Subcutaneous adipose tissue (tissue), 4 donors: ENCODE results near the gene CYP4F12. TPM values are rescaled to one million over a fixed set of nuclear protein-coding genes. Genes with fewer than 3 reads are reported as not detected.

Experiments used
- CTCF ChIP-seq: fragments of 450-650 bp; IDR thresholded peaks from one replicate; pipeline ENCODE4 v1.5.1; 2016; ENCODE audit warnings: low read depth, mild to moderate bottlenecking, control low read depth, antibody characterized with exemption, moderate library complexity
- total RNA-seq, 4 donors: library from RNA; depleted of rRNA; stranded (reverse); fragments of >200 nt; gene quantifications; one replicate each; pipeline ENCODE4 v1.1.0, GENCODE V29; 2016

The CYP4F12 gene
- total RNA-seq, 4 donors from 2014 or later = 5.5 to 21.9 (median 19.1) TPM

DNA sequence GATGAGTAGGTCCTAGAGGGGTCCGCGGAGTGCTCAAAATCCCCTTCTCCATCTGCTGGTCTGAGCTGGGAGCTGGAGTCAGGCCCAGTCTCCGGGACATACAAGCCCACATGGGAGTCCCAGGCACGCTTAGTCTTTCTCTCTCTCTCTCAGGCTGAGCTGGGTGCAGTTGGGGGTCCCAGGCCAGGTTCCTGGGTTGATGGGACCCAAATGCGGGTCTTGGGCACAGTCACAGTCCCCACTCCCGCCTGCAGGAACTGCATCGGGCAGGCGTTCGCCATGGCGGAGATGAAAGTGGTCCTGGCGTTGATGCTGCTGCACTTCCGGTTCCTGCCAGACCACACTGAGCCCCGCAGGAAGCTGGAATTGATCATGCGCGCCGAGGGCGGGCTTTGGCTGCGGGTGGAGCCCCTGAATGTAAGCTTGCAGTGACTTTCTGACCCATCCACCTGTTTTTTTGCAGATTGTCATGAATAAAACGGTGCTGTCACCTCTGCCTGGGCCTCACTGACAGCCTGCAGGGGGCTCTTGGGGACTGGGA is 23.8 kb downstream of the CYP4F12 start:
- TF ChIP-seq CTCF = no peak

DNA sequence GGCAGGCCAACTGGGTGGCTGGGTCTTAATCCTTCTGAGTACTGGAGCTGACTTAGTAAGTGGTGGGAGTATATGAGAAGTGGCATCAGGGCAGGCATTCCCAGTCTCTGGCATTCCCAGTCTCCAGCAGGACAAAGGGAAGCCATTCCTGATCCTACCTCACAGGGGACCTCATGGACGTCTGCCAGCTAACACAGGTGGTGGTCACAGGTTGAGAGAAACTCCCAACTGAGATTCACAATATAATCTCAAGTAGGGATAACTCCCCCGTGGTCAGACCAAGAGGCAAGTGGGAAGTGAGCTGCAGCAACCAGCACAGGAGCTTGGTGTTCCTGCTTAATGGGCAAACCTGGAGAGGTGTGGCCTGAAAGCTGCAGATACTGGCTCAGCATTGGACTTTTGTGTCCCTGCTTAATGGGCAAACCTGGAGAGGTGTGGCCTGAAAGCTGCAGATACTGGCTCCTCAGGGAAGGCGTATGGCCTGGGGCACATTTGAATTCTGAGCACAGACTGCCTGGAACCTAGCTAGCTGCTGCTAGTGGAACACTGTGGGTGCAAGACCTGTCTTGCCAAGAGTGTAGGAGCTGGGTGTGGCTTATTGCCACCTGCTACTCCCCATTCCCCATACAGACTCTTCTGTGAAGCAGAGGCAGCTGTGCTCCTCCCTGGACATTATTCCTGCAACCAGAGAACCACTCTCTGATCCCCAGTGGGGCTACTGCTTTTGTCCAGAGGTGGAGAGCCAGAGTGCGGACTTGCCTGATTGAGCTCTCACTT is 29.1 kb downstream of the CYP4F12 start:
- no peak for TF ChIP-seq CTCF

- TF ChIP-seq CTCF = no peak
Measured at GRCh38 chr19:15702534-15702930, 29.6 kb downstream of the CYP4F12 start.

- TF ChIP-seq CTCF = no peak
Measured at GRCh38 chr19:15714638-15715037, 41.8 kb downstream of the CYP4F12 start.

- TF ChIP-seq CTCF = no peak
Measured at GRCh38 chr19:15715642-15716041, 42.8 kb downstream of the CYP4F12 start.

GRCh38 chr19:15717809-15718208 is 44.9 kb downstream of the CYP4F12 start:
- TF ChIP-seq CTCF = no peak

- no peak for TF ChIP-seq CTCF
Measured at GRCh38 chr19:15721268-15721667, 48.4 kb downstream of the CYP4F12 start.
